ACHN (cell line): ENCODE results near the gene MED15.

Source experiments
- DNase-seq: peaks from one replicate; pipeline ENCODE4 v3.0.0-alpha.2; 2015
- in situ Hi-C: cut with HindIII; loops from 2 replicates; pipeline ENCODE4 v1.10.0; 2017; ENCODE audit warnings: low sequenced_read_pairs, low pct_ligation_motif_present, low pct_unique_long_range_greater_than_20kb

Gene MED15

GRCh38 chr22:20545681-20546521 is 38.5 kb downstream of the MED15 start:
- no peak for DNase-seq

GRCh38 chr22:20546541-20546950 is 39.1 kb downstream of the MED15 start:
- in situ Hi-C loops = no loop called here
- no peak for DNase-seq

More at GRCh38 chr22:20545681-20546521, 38.5 kb downstream of the MED15 start:
- in situ Hi-C loops = no loop called here

- in situ Hi-C loops = no loop called here
- DNase-seq = no peak
Observed at GRCh38 chr22:20547029-20547428, 39.6 kb downstream of the MED15 start.

- no peak for DNase-seq
- in situ Hi-C loops = no loop called here
Observed at GRCh38 chr22:20548806-20549205, 41.4 kb downstream of the MED15 start.

GRCh38 chr22:20549232-20549841 is 41.9 kb downstream of the MED15 start:
- in situ Hi-C loops = no loop called here
- DNase-seq = no peak

- in situ Hi-C loops = no loop called here
- DNase-seq = no peak
Observed at GRCh38 chr22:20550057-20550817, 42.8 kb downstream of the MED15 start.

- DNase-seq = peak; percentile 14
- in situ Hi-C loops = no loop called here
Observed at GRCh38 chr22:20550851-20551744, 43.7 kb downstream of the MED15 start.

- in situ Hi-C loops = no loop called here
Observed at GRCh38 chr22:20551805-20552442, 44.5 kb downstream of the MED15 start.

GRCh38 chr22:20552443-20553401 is 45.3 kb downstream of the MED15 start:
- DNase-seq = peak; percentile 89
- in situ Hi-C loops = no loop called here

More at GRCh38 chr22:20551805-20552442, 44.5 kb downstream of the MED15 start:
- peak; percentile 37 for DNase-seq

GRCh38 chr22:20553947-20554741 is 46.7 kb downstream of the MED15 start:
- no peak for DNase-seq
- in situ Hi-C loops = no loop called here

GRCh38 chr22:20554824-20555223 is 47.4 kb downstream of the MED15 start:
- in situ Hi-C loops = no loop called here
- DNase-seq = no peak

GRCh38 chr22:20558534-20558933 is 51.1 kb downstream of the MED15 start:
- DNase-seq = no peak
- in situ Hi-C loops = no loop called here

- in situ Hi-C loops = no loop called here
Observed at GRCh38 chr22:20559174-20559760, 51.9 kb downstream of the MED15 start.

GRCh38 chr22:20560716-20561115 is 53.3 kb downstream of the MED15 start:
- in situ Hi-C loops = no loop called here

More at GRCh38 chr22:20559174-20559760, 51.9 kb downstream of the MED15 start:
- DNase-seq = no peak

GRCh38 chr22:20561882-20562281 is 54.5 kb downstream of the MED15 start:
- in situ Hi-C loops = no loop called here
- no peak for DNase-seq

More at GRCh38 chr22:20560716-20561115, 53.3 kb downstream of the MED15 start:
- no peak for DNase-seq
